ENCODE data around the gene ANKRD33B. TPM values are rescaled to one million over a fixed set of nuclear protein-coding genes. Genes with fewer than 3 reads are reported as not detected.

Gene ANKRD33B
- total RNA-seq, 1 donor from 2014 or later: 2.2 TPM

DNA sequence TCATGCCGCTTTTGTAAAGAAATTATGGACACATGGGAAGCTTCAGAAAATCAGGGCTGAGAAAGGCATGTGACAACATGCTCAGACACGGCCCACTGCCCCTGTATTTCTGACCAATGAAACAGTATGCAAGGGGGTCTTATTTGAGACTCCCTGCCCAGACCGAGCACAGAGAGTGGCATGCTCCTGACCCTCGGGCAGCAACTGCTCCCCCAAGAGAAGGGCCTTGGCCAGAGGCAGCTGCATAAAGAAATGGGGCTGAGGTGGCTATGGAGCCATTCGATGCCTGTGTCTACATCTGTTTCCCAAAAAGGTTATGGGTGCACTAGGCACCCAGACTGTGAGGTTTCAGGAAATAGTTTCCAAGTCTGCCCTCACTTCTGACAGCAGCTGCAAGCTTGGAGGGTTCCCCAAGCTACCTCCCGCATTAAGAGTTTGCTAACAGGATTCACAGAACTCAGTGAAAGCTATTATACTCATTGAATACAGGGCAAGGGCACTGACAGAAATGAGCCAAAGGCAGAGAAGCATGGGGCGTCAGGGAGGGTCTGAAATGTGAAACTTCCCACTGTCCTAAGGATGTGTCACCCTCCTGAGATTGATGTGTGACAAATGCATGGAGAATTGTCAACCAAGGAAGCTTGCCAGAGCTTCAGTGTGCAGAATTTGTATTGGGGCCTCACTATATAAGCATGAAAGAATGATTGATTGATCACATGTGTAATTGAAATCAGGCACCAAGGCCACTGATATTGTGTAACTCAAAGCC, 102.8 kb downstream of the ANKRD33B start:
- H3K9me3 Mint-ChIP-seq: no peaks in the 10 kb centered on the region

DNA sequence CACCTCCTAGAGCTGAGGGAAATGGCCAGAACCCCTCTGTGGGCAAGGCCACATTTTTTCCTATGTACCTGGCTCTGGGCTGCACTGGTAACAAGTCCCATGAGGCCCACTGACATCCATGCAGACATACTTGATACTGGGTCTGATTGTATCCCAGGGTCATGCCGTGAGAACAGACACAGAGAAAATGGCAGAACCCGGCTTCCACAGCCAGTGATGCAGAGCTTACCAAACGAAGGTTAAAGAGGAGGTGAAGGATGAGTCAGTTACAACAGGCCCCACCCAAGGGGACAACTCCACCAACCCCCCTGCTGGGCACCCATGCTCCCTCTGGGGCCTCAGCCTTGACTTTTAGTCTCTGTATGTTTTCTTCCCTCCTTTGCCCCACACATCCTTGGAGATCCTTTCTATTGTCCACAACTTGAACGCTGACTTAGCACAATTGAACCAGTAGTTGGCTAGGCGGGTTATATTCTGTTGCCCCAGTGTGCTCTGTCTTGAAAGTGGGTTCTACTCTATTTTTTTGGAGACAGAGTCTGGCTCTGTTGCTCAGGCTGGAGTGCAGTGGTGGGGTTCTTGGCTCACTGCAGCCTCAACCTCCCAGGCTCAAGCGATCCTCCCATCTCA, 103.7 kb downstream of the ANKRD33B start:
- no peak overlapping the region for H3K27ac ChIP-seq
- H3K27me3 ChIP-seq: no peaks in the 10 kb centered on the region
- H3K79me2 ChIP-seq (ENCODE audit: low read depth): no peaks in the 10 kb centered on the region
- H3K4me1 Mint-ChIP-seq: peaks cover 13% of the 10 kb centered on the region
- H3K36me3 ChIP-seq: no peaks in the 10 kb centered on the region
- DNase-seq (ENCODE audit: low spot score): no peak
- no peaks in the 10 kb centered on the region for H3K9me3 ChIP-seq (ENCODE audit: low read depth)
- no peak overlapping the region for H3K27ac Mint-ChIP-seq
- no peaks in the 10 kb centered on the region for H3K36me3 Mint-ChIP-seq
- H3K4me3 Mint-ChIP-seq: no peak overlapping the region
- peaks cover 6% of the 10 kb centered on the region for H3K27me3 Mint-ChIP-seq (ENCODE audit: insufficient read depth, low read depth)
- H3K4me2 ChIP-seq: no peak overlapping the region
- peaks cover 6% of the 10 kb centered on the region for H3K4me1 ChIP-seq
- no peak overlapping the region for H3K9ac ChIP-seq
- no peaks in the 10 kb centered on the region for H3F3A ChIP-seq (ENCODE audit: low read depth)
- no peak for TF ChIP-seq EZH2 (IDR thresholded peaks at IDR 0.05)
- no peak for TF ChIP-seq EZH2phosphoT487 (IDR thresholded peaks at IDR 0.05)
- no peak for TF ChIP-seq CTCF (IDR thresholded peaks at IDR 0.05)
- H4K20me1 ChIP-seq (ENCODE audit: low read depth): no peaks in the 10 kb centered on the region
- H3K9me3 Mint-ChIP-seq: no peaks in the 10 kb centered on the region
- H2AFZ ChIP-seq (replicated peaks): no peak overlapping the region
- no peak overlapping the region for H3K4me3 ChIP-seq

More for the DNA sequence above, 102.8 kb downstream of the ANKRD33B start:
- Histone ChIP-seq H3K27ac (no peak overlapping the region), H3K79me2 (ENCODE audit: low read depth) (no peaks in the 10 kb centered on the region), H3K4me1 (peaks cover 6% of the 10 kb centered on the region), H3K4me3 (no peak overlapping the region), H3K9ac (no peak overlapping the region), H3K9me3 (ENCODE audit: low read depth) (no peaks in the 10 kb centered on the region), H4K20me1 (ENCODE audit: low read depth) (no peaks in the 10 kb centered on the region), H3K4me2 (no peak overlapping the region), H3F3A (ENCODE audit: low read depth) (no peaks in the 10 kb centered on the region), H3K36me3 (no peaks in the 10 kb centered on the region), H2AFZ (replicated peaks) (no peak overlapping the region), H3K27me3 (no peaks in the 10 kb centered on the region)
- Mint-ChIP-seq H3K4me3 (no peak overlapping the region), H3K36me3 (no peaks in the 10 kb centered on the region), H3K27me3 (ENCODE audit: insufficient read depth, low read depth) (peaks cover 10% of the 10 kb centered on the region), H3K27ac (no peak overlapping the region), H3K4me1 (peaks cover 21% of the 10 kb centered on the region)
- no peak for DNase-seq (ENCODE audit: low spot score)
- no peak for TF ChIP-seq EZH2phosphoT487 (IDR thresholded peaks at IDR 0.05)
- TF ChIP-seq EZH2 (IDR thresholded peaks at IDR 0.05): no peak
- TF ChIP-seq CTCF (IDR thresholded peaks at IDR 0.05): no peak

DNA sequence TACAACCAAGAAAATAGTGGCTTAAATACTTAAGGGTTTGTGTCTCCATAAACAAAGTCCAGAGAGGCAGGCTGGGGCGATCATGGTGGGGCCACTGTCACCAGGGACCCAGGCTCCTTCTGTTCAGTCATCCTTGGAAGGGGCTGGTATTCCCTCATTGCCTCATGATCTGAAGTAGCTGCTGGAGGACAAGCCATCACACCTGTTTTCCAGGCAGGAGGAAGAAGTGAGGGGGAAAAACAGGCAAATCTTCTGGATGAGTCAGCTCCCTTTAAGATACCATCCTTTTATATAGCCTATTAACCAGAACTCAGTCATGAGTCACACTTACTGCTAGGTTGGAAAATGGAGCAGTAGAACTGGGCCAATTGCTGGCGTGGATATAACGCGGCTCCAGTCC, 104.8 kb downstream of the ANKRD33B start:
- Mint-ChIP-seq H3K4me1 (peaks cover 2% of the 10 kb centered on the region), H3K36me3 (no peaks in the 10 kb centered on the region), H3K4me3 (no peak overlapping the region), H3K27ac (no peak overlapping the region), H3K9me3 (no peaks in the 10 kb centered on the region), H3K27me3 (ENCODE audit: insufficient read depth, low read depth) (peaks cover 6% of the 10 kb centered on the region)
- H3K36me3 ChIP-seq: no peaks in the 10 kb centered on the region
- H3K4me1 ChIP-seq: no peaks in the 10 kb centered on the region
- no peak overlapping the region for H3K9ac ChIP-seq
- H4K20me1 ChIP-seq (ENCODE audit: low read depth): no peaks in the 10 kb centered on the region
- DNase-seq (ENCODE audit: low spot score): no peak
- no peak overlapping the region for H3K27ac ChIP-seq
- no peak overlapping the region for H3K4me3 ChIP-seq
- H3K4me2 ChIP-seq: no peak overlapping the region
- H3F3A ChIP-seq (ENCODE audit: low read depth): no peaks in the 10 kb centered on the region
- no peak overlapping the region for H2AFZ ChIP-seq (replicated peaks)
- TF ChIP-seq EZH2phosphoT487 (IDR thresholded peaks at IDR 0.05): no peak
- TF ChIP-seq EZH2 (IDR thresholded peaks at IDR 0.05): no peak
- TF ChIP-seq CTCF (IDR thresholded peaks at IDR 0.05): no peak
- no peaks in the 10 kb centered on the region for H3K9me3 ChIP-seq (ENCODE audit: low read depth)
- no peaks in the 10 kb centered on the region for H3K79me2 ChIP-seq (ENCODE audit: low read depth)
- H3K27me3 ChIP-seq: no peaks in the 10 kb centered on the region

Measured in neural progenitor cell (in vitro differentiated cells).